HG03045 (cell line): ENCODE data around the gene CRMP1.

Experiments used
- ATAC-seq: cut with Tn5 transposase; IDR thresholded peaks from one replicate; pipeline ENCODE4 v1.9.1; 2021; ENCODE audit warnings: mild to moderate bottlenecking, moderate library complexity; ENCODE audit not compliant: unreplicated experiment

Gene CRMP1

GRCh38 chr4:5890063-5890727 lies 2.7 kb downstream of the CRMP1 start:
- no peak for ATAC-seq

DNA sequence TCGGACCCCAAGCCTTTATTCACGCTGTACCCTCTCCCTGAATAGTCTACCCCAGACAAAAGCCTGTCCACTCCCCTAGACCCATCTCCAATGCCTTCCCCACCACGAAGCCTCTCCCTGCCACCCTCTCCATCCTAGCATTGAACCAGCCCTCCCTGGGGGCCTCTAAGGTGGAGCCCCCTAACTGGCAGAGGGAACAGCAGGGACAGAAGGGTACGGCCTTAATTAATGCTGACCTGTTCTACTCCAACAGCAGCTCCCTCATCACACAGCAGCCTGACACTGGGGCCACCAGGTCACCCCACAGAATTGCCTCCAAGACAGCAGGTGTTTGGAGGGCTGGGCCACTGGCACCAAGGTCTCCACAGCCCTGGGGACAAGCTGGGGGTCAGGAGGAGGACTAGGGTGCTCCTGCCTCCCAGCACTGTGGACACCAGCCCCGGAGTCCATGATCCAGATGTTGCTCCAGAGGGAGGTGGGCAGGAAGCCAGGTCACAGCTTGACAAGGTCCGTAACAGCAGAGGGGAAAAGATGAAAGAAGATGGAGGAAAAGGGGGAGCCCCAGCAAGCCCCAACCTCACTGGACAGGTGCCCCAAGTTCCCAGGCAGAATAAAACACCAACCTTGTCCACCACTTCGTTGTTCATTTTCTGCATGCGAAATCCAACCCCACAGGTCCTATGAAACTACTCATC lies 3.7 kb downstream of the CRMP1 start:
- no peak for ATAC-seq

GRCh38 chr4:5888222-5889001 lies 4.5 kb downstream of the CRMP1 start:
- no peak for ATAC-seq

DNA sequence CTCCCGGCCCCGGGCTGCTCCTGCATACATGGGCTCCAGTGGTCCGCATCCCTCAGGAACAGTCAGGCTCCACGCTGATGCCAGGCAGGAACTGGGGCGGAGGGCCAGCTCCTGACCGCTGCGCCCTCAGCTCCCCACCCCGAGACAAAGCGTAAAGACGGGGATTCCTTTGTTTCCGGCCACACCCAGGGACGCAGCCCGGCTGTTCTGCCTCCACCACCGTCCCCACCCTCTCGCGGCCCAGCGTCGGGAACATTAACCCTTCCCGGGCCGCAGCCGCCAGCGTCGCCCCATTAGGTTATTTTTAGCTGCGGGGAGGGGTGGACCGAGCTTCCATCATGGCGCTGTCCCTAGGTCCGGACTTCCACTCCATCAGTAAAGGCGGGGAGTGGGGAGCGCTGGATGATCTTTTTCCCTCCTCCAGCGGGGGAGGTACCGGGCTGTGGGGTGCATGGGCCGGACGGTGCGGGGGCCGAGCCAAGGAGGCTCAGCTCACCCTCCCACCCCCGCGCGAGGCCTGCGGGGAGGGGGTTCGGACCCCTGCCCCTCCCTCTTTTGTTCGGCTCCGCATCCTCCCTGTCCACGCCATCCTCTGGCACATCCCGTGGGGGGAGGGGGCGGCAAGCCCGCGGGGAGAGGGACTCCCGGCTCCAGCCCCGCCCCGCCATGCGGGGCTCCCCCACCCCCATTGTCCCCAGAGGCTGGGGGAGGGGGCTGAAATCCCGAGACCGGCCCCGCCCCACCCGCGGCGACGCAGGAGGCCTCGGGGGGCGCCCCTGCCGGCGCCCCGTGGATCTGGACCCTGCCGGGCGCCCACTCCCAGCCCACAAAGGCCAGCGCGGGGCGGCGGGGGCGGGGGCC lies 5.3 kb downstream of the CRMP1 start:
- no peak for ATAC-seq

DNA sequence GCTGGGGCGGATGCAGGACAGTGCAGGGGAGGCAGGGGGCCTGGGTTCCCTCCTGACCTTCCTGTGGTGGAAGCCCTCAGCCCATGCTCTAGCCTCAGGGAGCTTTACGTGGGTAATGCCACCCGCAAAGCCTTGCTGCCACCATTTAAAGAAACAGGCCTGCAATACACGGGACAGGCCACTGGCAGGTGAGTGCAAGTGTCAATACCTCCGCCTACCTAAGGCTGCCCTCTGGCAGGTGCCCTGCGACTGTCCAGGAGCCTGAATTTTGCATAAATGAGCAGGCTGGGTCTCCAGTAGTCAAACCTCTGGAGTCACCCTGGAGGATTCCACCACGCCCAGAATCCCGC lies 5.9 kb downstream of the CRMP1 start:
- ATAC-seq, result no peak

GRCh38 chr4:5885733-5886132 lies 7.2 kb downstream of the CRMP1 start:
- ATAC-seq, result no peak

GRCh38 chr4:5884796-5885195 lies 8.1 kb downstream of the CRMP1 start:
- no peak for ATAC-seq

- ATAC-seq, result no peak
These were observed 9.0 kb downstream of the CRMP1 start for GRCh38 chr4:5883916-5884315.

DNA sequence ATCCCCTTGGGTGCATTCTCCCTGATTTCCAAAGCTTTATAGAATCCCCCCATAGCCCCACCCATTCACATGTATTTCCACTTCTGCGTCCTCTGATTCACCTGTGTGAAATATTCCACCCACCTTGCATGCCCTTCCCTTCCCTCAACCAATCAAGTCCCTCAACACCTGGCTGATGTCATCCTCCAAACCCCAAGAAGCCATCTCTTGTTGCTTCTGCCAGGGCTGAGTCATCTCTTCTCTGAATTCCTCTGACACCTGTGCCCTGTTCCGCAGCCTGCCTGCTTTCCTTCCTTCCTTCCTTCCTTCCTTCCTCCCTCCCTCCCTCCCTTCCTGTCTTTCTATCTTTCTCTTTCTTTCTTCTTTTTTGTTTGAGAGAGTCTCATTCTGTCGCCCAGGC lies 9.9 kb downstream of the CRMP1 start:
- ATAC-seq, result no peak

DNA sequence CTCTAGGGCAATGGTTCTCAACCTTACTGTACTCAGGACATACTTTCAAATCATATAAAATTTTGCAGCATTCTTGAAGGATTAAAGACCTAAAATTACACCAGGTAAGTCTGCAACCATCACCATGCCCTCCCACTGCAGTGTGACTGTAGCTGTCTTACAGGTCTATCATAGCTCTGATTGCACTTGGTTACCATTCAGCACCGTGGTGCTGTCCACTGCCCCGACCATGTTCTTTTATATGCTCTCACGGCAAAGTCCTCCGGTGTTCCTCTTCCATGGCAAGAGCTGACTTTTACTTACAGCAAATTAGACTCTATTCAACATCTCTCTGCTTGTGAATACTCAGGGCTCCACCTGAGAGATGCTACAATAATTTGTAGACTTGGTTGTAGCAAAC lies 11.5 kb downstream of the CRMP1 start:
- ATAC-seq, result no peak

DNA sequence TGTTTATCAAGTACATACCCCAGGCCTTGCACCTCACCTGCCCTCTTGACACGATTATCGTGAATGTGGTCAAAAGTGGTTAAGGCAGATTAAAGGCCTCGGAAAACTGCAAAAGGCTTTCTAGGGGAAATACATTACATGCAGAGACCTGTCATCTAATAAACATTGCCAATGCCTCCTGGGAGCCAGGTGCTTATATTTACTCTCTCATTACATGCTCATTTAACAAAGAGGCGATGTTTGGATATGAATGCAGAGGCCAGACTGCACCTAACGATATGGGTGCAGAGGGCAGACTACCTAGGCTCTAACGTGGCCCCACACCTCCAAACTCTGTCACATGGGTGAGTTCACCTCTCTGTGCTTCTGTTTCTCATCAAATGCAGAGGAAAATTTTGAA lies 14.5 kb downstream of the CRMP1 start:
- ATAC-seq, result no peak

- no peak for ATAC-seq
These were observed 15.5 kb downstream of the CRMP1 start for GRCh38 chr4:5877392-5877791.

- no peak for ATAC-seq
These were observed 18.0 kb downstream of the CRMP1 start for GRCh38 chr4:5874811-5875449.

GRCh38 chr4:5870701-5871100 lies 22.2 kb downstream of the CRMP1 start:
- ATAC-seq, result no peak

- ATAC-seq, result no peak
These were observed 22.8 kb downstream of the CRMP1 start for GRCh38 chr4:5869966-5870619.

GRCh38 chr4:5867866-5868265 lies 25.0 kb downstream of the CRMP1 start:
- no peak for ATAC-seq

DNA sequence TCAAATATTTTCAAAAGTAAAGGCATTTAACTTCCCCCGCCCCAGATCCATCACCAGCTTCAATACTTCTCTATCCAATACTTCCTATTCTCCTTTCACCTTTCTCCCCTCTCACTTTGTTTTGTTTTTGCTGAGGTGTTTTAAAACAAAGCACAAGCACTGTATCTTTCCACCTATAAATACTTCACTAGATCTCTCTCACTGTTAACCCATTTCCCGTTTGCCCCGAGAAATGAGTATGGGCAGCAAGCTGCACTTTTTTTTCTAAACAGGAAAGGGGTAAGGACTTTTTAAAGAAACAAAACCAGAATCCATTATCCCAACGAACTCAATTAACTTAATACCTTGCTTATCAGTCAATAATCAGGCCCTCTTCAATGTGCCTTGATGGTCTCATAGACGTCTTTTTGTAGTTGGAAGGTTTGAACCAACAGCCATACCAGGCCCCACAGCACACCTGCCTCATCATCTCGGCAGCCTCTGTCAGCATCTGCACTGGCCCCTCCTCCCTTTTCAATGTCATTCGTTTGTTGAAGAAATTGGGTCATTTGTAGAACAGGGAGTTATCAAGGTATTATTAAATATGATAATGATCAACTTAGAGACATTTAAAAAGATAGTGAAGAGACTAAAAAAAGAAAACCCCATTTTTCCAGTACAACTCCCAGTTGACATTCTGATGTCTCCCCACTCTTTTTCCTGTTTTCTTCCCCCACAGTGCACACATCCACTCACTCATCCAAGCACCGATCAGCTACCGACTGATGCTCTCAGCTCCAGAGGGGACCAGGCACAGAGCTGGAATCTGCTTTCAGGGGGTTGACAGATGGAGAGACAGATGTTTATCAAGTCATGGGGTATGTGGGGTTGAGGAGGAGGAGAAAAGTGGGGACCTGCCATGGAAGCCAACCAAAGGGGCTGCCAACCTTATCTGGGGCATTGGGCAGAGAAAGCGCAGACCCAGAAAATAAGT lies 25.8 kb downstream of the CRMP1 start:
- ATAC-seq, result no peak

DNA sequence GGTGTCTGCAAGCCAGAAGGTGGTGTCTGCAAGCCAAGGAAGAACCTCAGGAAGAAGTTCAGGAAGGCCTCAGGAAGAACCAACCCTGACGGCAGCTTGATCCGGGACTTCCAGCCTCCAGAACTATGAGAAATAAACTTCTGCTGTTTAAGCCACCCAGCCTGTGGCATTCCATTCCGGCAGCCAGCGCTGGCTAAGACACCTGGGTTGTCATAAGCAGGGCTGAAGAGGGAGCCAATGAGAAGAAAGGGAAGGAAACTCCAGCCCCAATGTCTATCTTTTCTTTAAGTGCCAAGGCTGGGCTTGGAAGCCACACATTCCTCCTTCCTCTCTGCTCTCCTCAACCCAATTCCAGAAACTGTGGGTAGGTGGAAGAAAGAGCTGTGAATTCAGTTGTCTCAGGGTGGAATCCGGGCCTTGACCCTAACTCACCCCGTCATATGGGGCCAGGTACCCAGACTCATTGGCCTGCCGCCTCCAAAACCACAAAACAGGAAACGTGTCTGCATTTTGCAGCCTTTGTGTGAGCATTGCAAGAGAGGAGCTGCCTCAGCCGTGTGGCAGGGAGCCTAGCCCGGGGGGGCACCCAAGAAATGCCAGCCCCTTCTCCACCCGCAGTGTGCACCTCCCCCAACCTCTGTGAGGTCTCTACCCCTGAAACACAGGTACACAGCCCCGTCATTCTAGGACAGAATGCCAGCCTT lies 26.8 kb downstream of the CRMP1 start:
- no peak for ATAC-seq
